ENCODE data around the gene LRRC75A.
"Not testable (repeated sequence)": the region's sequence is repeated elsewhere in the genome, so short reads cannot be mapped to it uniquely, and the experiment has no call there.

LRRC75A gene

DNA sequence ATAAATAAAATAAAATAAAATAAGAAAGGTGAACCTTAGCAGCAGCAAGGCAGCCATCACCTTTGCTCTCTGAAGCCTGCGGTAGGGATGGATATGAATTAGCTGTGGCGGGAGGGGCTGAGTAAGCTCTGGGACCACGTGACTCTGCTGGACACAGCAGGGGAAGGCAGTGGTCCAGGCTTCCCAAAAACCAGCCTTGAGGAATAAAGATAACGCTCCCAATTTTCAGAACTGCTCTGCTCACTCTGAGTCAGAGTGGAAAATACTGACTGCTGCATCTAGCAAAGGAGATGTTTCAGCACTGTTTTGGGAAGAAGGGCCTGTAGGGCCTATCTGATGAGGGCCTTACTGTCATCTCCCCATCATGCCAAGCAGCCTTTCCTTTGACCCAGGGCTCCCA, 96.1 kb downstream of the LRRC75A start:
- not testable (repeated sequence) for DNase-seq

DNA sequence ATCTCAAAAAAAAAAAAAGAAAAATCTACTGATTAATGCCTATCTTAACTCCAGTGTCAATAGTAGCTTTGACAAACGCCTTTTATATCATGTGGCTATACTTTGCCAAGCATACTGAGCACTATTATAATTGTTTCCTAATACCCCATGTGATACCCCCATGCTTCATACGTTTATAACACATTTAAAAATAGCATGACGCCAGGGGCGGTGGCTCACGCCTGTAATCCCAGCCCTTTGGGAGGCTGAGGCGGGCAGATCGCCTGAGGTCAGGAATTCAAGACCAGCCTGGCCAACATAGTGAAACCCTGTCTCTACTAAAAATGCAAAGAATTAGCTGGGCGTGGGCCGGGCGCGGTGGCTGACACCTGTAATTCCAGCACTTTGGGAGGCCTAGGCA, 99.5 kb downstream of the LRRC75A start:
- not testable (repeated sequence) for DNase-seq
